ENCODE data around the gene SELENOM.
A peak's percentile ranks its signal among the peaks of the same experiment; 100 is the strongest.
"Not testable (repeated sequence)": the region's sequence is repeated elsewhere in the genome, so short reads cannot be mapped to it uniquely, and the experiment has no call there.

The SELENOM gene

GRCh38 chr22:31080164-31080847, 27.1 kb downstream of the SELENOM start:
- no peak overlapping the region for H3K27ac ChIP-seq (ENCODE audit: low read length)
- H3K4me3 ChIP-seq (ENCODE audit: low read length): peak overlapping the region; percentile 74
- H3K36me3 ChIP-seq (ENCODE audit: insufficient read depth, low read depth, low read length): no peaks in the 10 kb centered on the region
- peak overlapping the region; percentile 79; the same call in 1 of the 2 replicates for H3K9ac ChIP-seq (ENCODE audit: low read depth, low read length)
- H3K9me3 ChIP-seq (ENCODE audit: insufficient read depth, low read depth, low read length): no peaks in the 10 kb centered on the region
- peaks cover 7% of the 10 kb centered on the region for H3K4me1 ChIP-seq (ENCODE audit: insufficient read depth, low read length)
- H3K27me3 ChIP-seq (ENCODE audit: insufficient read depth, low read length): peaks cover 12% of the 10 kb centered on the region; the same call in 1 of the 2 replicates

GRCh38 chr22:31079095-31079642, 28.2 kb downstream of the SELENOM start:
- no peaks in the 10 kb centered on the region for H3K9me3 ChIP-seq (ENCODE audit: insufficient read depth, low read depth, low read length)
- H3K9ac ChIP-seq (ENCODE audit: low read depth, low read length): no peak overlapping the region
- no peak overlapping the region for H3K4me3 ChIP-seq (ENCODE audit: low read length)
- no peak overlapping the region for H3K27ac ChIP-seq (ENCODE audit: low read length)
- H3K4me1 ChIP-seq (ENCODE audit: insufficient read depth, low read length): peaks cover 7% of the 10 kb centered on the region
- peaks cover 12% of the 10 kb centered on the region; the same call in 1 of the 2 replicates for H3K27me3 ChIP-seq (ENCODE audit: insufficient read depth, low read length)
- H3K36me3 ChIP-seq (ENCODE audit: insufficient read depth, low read depth, low read length): no peaks in the 10 kb centered on the region

- H3K4me3 ChIP-seq (ENCODE audit: low read length); H3K4me1 ChIP-seq (ENCODE audit: insufficient read depth, low read length); H3K27ac ChIP-seq (ENCODE audit: low read length); H3K36me3 ChIP-seq (ENCODE audit: insufficient read depth, low read depth, low read length); H3K9me3 ChIP-seq (ENCODE audit: insufficient read depth, low read depth, low read length); H3K9ac ChIP-seq (ENCODE audit: low read depth, low read length): not testable (repeated sequence)
- peaks cover 12% of the 10 kb centered on the region; the same call in 1 of the 2 replicates for H3K27me3 ChIP-seq (ENCODE audit: insufficient read depth, low read length)
Measured at GRCh38 chr22:31078389-31078788, 29.0 kb downstream of the SELENOM start.

- Histone ChIP-seq H3K9ac (ENCODE audit: low read depth, low read length) (no peak overlapping the region), H3K9me3 (ENCODE audit: insufficient read depth, low read depth, low read length) (no peaks in the 10 kb centered on the region), H3K27me3 (ENCODE audit: insufficient read depth, low read length) (peaks cover 12% of the 10 kb centered on the region; the same call in 1 of the 2 replicates), H3K4me3 (ENCODE audit: low read length) (no peak overlapping the region), H3K4me1 (ENCODE audit: insufficient read depth, low read length) (peaks cover 3% of the 10 kb centered on the region), H3K27ac (ENCODE audit: low read length) (no peak overlapping the region), H3K36me3 (ENCODE audit: insufficient read depth, low read depth, low read length) (no peaks in the 10 kb centered on the region)
Measured at GRCh38 chr22:31077681-31078080, 29.7 kb downstream of the SELENOM start.

GRCh38 chr22:31075961-31076360, 31.4 kb downstream of the SELENOM start:
- Histone ChIP-seq H3K4me3 (ENCODE audit: low read length) (no peak overlapping the region), H3K27me3 (ENCODE audit: insufficient read depth, low read length) (no peaks in the 10 kb centered on the region), H3K9ac (ENCODE audit: low read depth, low read length) (no peak overlapping the region), H3K27ac (ENCODE audit: low read length) (no peak overlapping the region), H3K4me1 (ENCODE audit: insufficient read depth, low read length) (no peaks in the 10 kb centered on the region), H3K36me3 (ENCODE audit: insufficient read depth, low read depth, low read length) (no peaks in the 10 kb centered on the region), H3K9me3 (ENCODE audit: insufficient read depth, low read depth, low read length) (no peaks in the 10 kb centered on the region)

GRCh38 chr22:31073545-31074145, 33.7 kb downstream of the SELENOM start:
- H3K36me3 ChIP-seq (ENCODE audit: insufficient read depth, low read depth, low read length); H3K9ac ChIP-seq (ENCODE audit: low read depth, low read length): not testable (repeated sequence)

GRCh38 chr22:31073125-31073524, 34.2 kb downstream of the SELENOM start:
- H3K27ac ChIP-seq (ENCODE audit: low read length); H3K4me1 ChIP-seq (ENCODE audit: insufficient read depth, low read length); H3K36me3 ChIP-seq (ENCODE audit: insufficient read depth, low read depth, low read length); H3K9me3 ChIP-seq (ENCODE audit: insufficient read depth, low read depth, low read length); H3K4me3 ChIP-seq (ENCODE audit: low read length); H3K9ac ChIP-seq (ENCODE audit: low read depth, low read length); H3K27me3 ChIP-seq (ENCODE audit: insufficient read depth, low read length): not testable (repeated sequence)

More at GRCh38 chr22:31073545-31074145, 33.7 kb downstream of the SELENOM start:
- not testable (repeated sequence) for H3K27me3 ChIP-seq (ENCODE audit: insufficient read depth, low read length); H3K27ac ChIP-seq (ENCODE audit: low read length); H3K4me1 ChIP-seq (ENCODE audit: insufficient read depth, low read length); H3K9me3 ChIP-seq (ENCODE audit: insufficient read depth, low read depth, low read length); H3K4me3 ChIP-seq (ENCODE audit: low read length)

GRCh38 chr22:31069691-31070314, 37.6 kb downstream of the SELENOM start:
- not testable (repeated sequence) for H3K4me3 ChIP-seq (ENCODE audit: low read length); H3K27ac ChIP-seq (ENCODE audit: low read length); H3K4me1 ChIP-seq (ENCODE audit: insufficient read depth, low read length); H3K9me3 ChIP-seq (ENCODE audit: insufficient read depth, low read depth, low read length); H3K27me3 ChIP-seq (ENCODE audit: insufficient read depth, low read length); H3K9ac ChIP-seq (ENCODE audit: low read depth, low read length); H3K36me3 ChIP-seq (ENCODE audit: insufficient read depth, low read depth, low read length)

- Histone ChIP-seq H3K4me3 (ENCODE audit: low read length) (no peak overlapping the region), H3K9me3 (ENCODE audit: insufficient read depth, low read depth, low read length) (no peaks in the 10 kb centered on the region), H3K36me3 (ENCODE audit: insufficient read depth, low read depth, low read length) (no peaks in the 10 kb centered on the region), H3K27ac (ENCODE audit: low read length) (no peak overlapping the region), H3K4me1 (ENCODE audit: insufficient read depth, low read length) (no peaks in the 10 kb centered on the region), H3K9ac (ENCODE audit: low read depth, low read length) (no peak overlapping the region), H3K27me3 (ENCODE audit: insufficient read depth, low read length) (no peaks in the 10 kb centered on the region)
Measured at GRCh38 chr22:31068970-31069369, 38.4 kb downstream of the SELENOM start.

GRCh38 chr22:31064369-31064768, 43.0 kb downstream of the SELENOM start:
- Histone ChIP-seq H3K36me3 (ENCODE audit: insufficient read depth, low read depth, low read length) (no peaks in the 10 kb centered on the region), H3K27ac (ENCODE audit: low read length) (no peak overlapping the region), H3K4me1 (ENCODE audit: insufficient read depth, low read length) (no peaks in the 10 kb centered on the region), H3K9ac (ENCODE audit: low read depth, low read length) (no peak overlapping the region), H3K9me3 (ENCODE audit: insufficient read depth, low read depth, low read length) (no peaks in the 10 kb centered on the region), H3K27me3 (ENCODE audit: insufficient read depth, low read length) (no peaks in the 10 kb centered on the region), H3K4me3 (ENCODE audit: low read length) (no peak overlapping the region)

GRCh38 chr22:31062566-31063230, 44.7 kb downstream of the SELENOM start:
- Histone ChIP-seq H3K9me3 (ENCODE audit: insufficient read depth, low read depth, low read length) (no peaks in the 10 kb centered on the region), H3K9ac (ENCODE audit: low read depth, low read length) (no peak overlapping the region), H3K4me1 (ENCODE audit: insufficient read depth, low read length) (no peaks in the 10 kb centered on the region), H3K36me3 (ENCODE audit: insufficient read depth, low read depth, low read length) (no peaks in the 10 kb centered on the region), H3K27ac (ENCODE audit: low read length) (no peak overlapping the region), H3K27me3 (ENCODE audit: insufficient read depth, low read length) (no peaks in the 10 kb centered on the region), H3K4me3 (ENCODE audit: low read length) (no peak overlapping the region)
